Measurements from ENCODE around the gene SLC35B3.

DNA sequence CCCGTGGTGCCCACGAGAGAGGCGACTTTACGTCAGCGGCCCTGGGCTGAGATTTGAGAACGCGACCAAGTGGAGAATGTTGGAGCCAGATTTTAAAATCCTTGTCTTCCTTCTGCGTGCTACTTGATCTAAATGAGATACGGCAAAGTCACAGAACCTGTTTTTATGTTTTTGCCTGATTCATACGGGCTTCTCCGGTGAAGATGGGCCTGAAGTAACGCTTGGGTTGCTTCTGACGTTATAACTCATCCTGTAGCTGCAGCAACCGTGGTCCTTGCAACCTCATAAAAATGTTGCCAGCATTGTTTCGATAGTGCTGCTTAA lies 462 bp upstream of the SLC35B3 start:
- TF ChIP-seq, protein P1, sequence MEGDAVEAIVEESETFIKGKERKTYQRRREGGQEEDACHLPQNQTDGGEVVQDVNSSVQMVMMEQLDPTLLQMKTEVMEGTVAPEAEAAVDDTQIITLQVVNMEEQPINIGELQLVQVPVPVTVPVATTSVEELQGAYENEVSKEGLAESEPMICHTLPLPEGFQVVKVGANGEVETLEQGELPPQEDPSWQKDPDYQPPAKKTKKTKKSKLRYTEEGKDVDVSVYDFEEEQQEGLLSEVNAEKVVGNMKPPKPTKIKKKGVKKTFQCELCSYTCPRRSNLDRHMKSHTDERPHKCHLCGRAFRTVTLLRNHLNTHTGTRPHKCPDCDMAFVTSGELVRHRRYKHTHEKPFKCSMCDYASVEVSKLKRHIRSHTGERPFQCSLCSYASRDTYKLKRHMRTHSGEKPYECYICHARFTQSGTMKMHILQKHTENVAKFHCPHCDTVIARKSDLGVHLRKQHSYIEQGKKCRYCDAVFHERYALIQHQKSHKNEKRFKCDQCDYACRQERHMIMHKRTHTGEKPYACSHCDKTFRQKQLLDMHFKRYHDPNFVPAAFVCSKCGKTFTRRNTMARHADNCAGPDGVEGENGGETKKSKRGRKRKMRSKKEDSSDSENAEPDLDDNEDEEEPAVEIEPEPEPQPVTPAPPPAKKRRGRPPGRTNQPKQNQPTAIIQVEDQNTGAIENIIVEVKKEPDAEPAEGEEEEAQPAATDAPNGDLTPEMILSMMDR (IDR thresholded peaks at IDR 0.05; ENCODE audit: low read length), result no peak
- TF ChIP-seq EZH2 (IDR thresholded peaks at IDR 0.05; ENCODE audit: borderline replicate concordance, low read length), result no peak

Data from OCI-LY1 (cell line).